AG04450 (cell line): ENCODE data around the gene GAB4. TPM values are rescaled to one million over a fixed set of nuclear protein-coding genes. Genes with fewer than 3 reads are reported as not detected.

ENCODE experiments used
- CTCF ChIA-PET: fragments of 300-600, 350-600 bp; formaldehyde crosslinking; extraction: SDS; loops from one replicate; lab custom pipeline; 2022; ENCODE audit warnings: antibody characterized with exemption, inconsistent platforms; lab: Charles Lee
- POLR2A ChIA-PET: fragments of 350-600 bp; formaldehyde crosslinking; extraction: SDS; loops from one replicate; lab custom pipeline; 2021; ENCODE audit warnings: antibody characterized with exemption, inconsistent platforms; lab: Yijun Ruan, JAX
- DNase-seq: peaks from one replicate; pipeline ENCODE4 v3.0.0-alpha.2; 2011; ENCODE audit warnings: low read depth, low spot score
- H3K27ac ChIP-seq: one replicate; pipeline ENCODE4 v1.5.1; 2012; ENCODE audit warnings: low read depth, low read length, control low read depth
- H3K27me3 ChIP-seq: one replicate; pipeline ENCODE4 v1.6.0; 2012; ENCODE audit warnings: low read length; ENCODE audit not compliant: control insufficient read depth, insufficient read depth
- H3K4me3 ChIP-seq: 2 replicates; pipeline ENCODE4 v1.5.1; 2011; ENCODE audit warnings: mild to moderate bottlenecking, low read depth, low read length, control low read depth
- H3K9me3 ChIP-seq: 2 replicates; pipeline ENCODE4 v1.5.1; 2012; ENCODE audit warnings: low read length; ENCODE audit not compliant: control insufficient read depth, insufficient read depth
- CTCF ChIP-seq: IDR thresholded peaks from 2 replicates; pipeline ENCODE4 v1.5.1; 2011; ENCODE audit warnings: low read depth, low read length, control low read depth, inconsistent platforms
- polyA plus RNA-seq: library from polyadenylated mRNA; depleted of rRNA; stranded (reverse); fragments of >200 nt; gene quantifications from 2 replicates; pipeline ENCODE4 v1.2.3, GENCODE V29; 2011

Gene GAB4
- polyA plus RNA-seq, 1 experiment: not detected

- no peak overlapping the region for H3K27ac ChIP-seq
- no peak for TF ChIP-seq CTCF
- no peaks in the 10 kb centered on the region for H3K27me3 ChIP-seq
- H3K9me3 ChIP-seq: peaks cover 90% of the 10 kb centered on the region
- DNase-seq: no peak
- ChIA-PET POLR2A (no interaction called here), CTCF (no interaction called here)
- no peak overlapping the region for H3K4me3 ChIP-seq
Measured at GRCh38 chr22:16959345-16959930, 48.6 kb downstream of the GAB4 start.

- Histone ChIP-seq H3K4me3 (no peak overlapping the region), H3K27me3 (no peaks in the 10 kb centered on the region), H3K9me3 (peaks cover 81% of the 10 kb centered on the region), H3K27ac (no peak overlapping the region)
- CTCF ChIA-PET: no interaction called here
- DNase-seq: no peak
- POLR2A ChIA-PET: no interaction called here
- TF ChIP-seq CTCF: no peak
Measured at GRCh38 chr22:16958475-16958874, 49.5 kb downstream of the GAB4 start.

- ChIA-PET POLR2A (no interaction called here), CTCF (no interaction called here)
- no peak for DNase-seq
- H3K27ac ChIP-seq: no peak overlapping the region
- no peak overlapping the region for H3K4me3 ChIP-seq
- peaks cover 74% of the 10 kb centered on the region for H3K9me3 ChIP-seq
- no peak for TF ChIP-seq CTCF
- H3K27me3 ChIP-seq: no peaks in the 10 kb centered on the region
Measured at GRCh38 chr22:16957781-16958180, 50.2 kb downstream of the GAB4 start.

- Histone ChIP-seq H3K4me3 (no peak overlapping the region), H3K27me3 (no peaks in the 10 kb centered on the region), H3K9me3 (peaks cover 59% of the 10 kb centered on the region), H3K27ac (no peak overlapping the region)
- DNase-seq: no peak
- ChIA-PET POLR2A (no interaction called here), CTCF (no interaction called here)
- TF ChIP-seq CTCF: no peak
Measured at GRCh38 chr22:16956290-16956689, 51.7 kb downstream of the GAB4 start.

- CTCF ChIA-PET: no interaction called here
- H3K9me3 ChIP-seq: peaks cover 54% of the 10 kb centered on the region
- no peak overlapping the region for H3K4me3 ChIP-seq
- TF ChIP-seq CTCF: no peak
- no peak overlapping the region for H3K27ac ChIP-seq
- H3K27me3 ChIP-seq: no peaks in the 10 kb centered on the region
- POLR2A ChIA-PET: no interaction called here
- no peak for DNase-seq
Measured at GRCh38 chr22:16955678-16956210, 52.3 kb downstream of the GAB4 start.
